ENCODE data around the gene COX20. TPM values are rescaled to one million over a fixed set of nuclear protein-coding genes. Genes with fewer than 3 reads are reported as not detected.

COX20 gene
- total and polyA plus RNA-seq, 2 of the 4 experiments (the other 2 are of a cell fraction): 13.3 to 27.0 TPM

Other genes starting within 250 kb of the COX20 start
- gene DESI2, start 182.5 kb upstream of the COX20 start, total RNA-seq (2012; rRNA removed): 43.6 and 69.4 TPM in 2 replicates
- gene DESI2, start 182.5 kb upstream of the COX20 start, polyA plus RNA-seq (2012; rRNA removed): 14.7 and 19.0 TPM in 2 replicates
- 151 and 343 TPM in 2 replicates for gene HNRNPU, start 28.9 kb downstream of the COX20 start, total RNA-seq (2012; rRNA removed)
- 144 and 169 TPM in 2 replicates for gene HNRNPU, start 28.9 kb downstream of the COX20 start, polyA plus RNA-seq (2012; rRNA removed)

All from IMR-90 (cell line).